IMR-90 (cell line): ENCODE results near the gene MPPED1. TPM values are rescaled to one million over a fixed set of nuclear protein-coding genes. Genes with fewer than 3 reads are reported as not detected.

Source experiments
- ATAC-seq: fragments of 200-7000 bp; cut with Tn5 transposase; 2 replicates; pipeline ENCODE4 v1.9.1; 2020; ENCODE audit warnings: low read depth, mild to moderate bottlenecking, moderate library complexity
- BruUV-seq: library from RNA; stranded (reverse); fragments of 400-500 nt; replicated peaks from 2 replicates; lab custom pipeline; 2021; lab: Mats Ljungman, UMichigan
- CTCF ChIA-PET: fragments of 300-600 bp; formaldehyde crosslinking; extraction: SDS; loops from one replicate; lab custom pipeline; 2021; ENCODE audit warnings: antibody characterized with exemption; lab: Yijun Ruan, JAX
- POLR2A ChIA-PET: fragments of 300-600 bp; sonication (Branson Sonifier 250); formaldehyde crosslinking; loops from one replicate; lab custom pipeline; 2022; ENCODE audit warnings: antibody characterized with exemption; ENCODE audit not compliant: unreplicated experiment; lab: Charles Lee
- DNase-seq: peaks from one replicate; pipeline ENCODE4 v3.0.0; 2013
- H2AFZ ChIP-seq: replicated peaks from 2 replicates; pipeline ENCODE3; 2013; ENCODE audit warnings: low read length, mild to moderate bottlenecking; ENCODE audit not compliant: poor library complexity
- H2AK5ac ChIP-seq: 2 replicates; pipeline ENCODE4 v1.6.1; 2013; ENCODE audit warnings: low read depth, low read length, inconsistent platforms
- H2AK9ac ChIP-seq: replicated peaks from 2 replicates; pipeline ENCODE3; 2013; ENCODE audit warnings: mild to moderate bottlenecking, low read depth, low read length, moderate library complexity; ENCODE audit not compliant: poor library complexity
- H2BK120ac ChIP-seq: 2 replicates; pipeline ENCODE4 v1.6.1; 2013; ENCODE audit warnings: low read depth, low read length, inconsistent platforms
- H2BK15ac ChIP-seq: 3 replicates; pipeline ENCODE4 v1.6.1; 2013; ENCODE audit warnings: low read depth, low read length, inconsistent platforms
- H2BK20ac ChIP-seq: 2 replicates; pipeline ENCODE4 v1.6.1; 2013; ENCODE audit warnings: low read depth, mild to moderate bottlenecking, inconsistent platforms, low read length, moderate library complexity
- H2BK5ac ChIP-seq: 2 replicates; pipeline ENCODE4 v1.6.1; 2013; ENCODE audit warnings: mild to moderate bottlenecking, low read depth, low read length, inconsistent platforms; ENCODE audit not compliant: poor library complexity, severe bottlenecking
- H3K14ac ChIP-seq: replicated peaks from 2 replicates; pipeline ENCODE4 v1.6.1; 2013; ENCODE audit warnings: low read depth, low read length, inconsistent platforms
- H3K18ac ChIP-seq: 2 replicates; pipeline ENCODE4 v1.6.1; 2013; ENCODE audit warnings: low read depth, low read length, control low read depth
- H3K23ac ChIP-seq: 2 replicates; pipeline ENCODE4 v1.6.1; 2013; ENCODE audit warnings: low read depth, low read length, inconsistent platforms
- H3K27ac ChIP-seq: 2 replicates; pipeline ENCODE4 v1.5.1; 2013; ENCODE audit warnings: mild to moderate bottlenecking, control low read depth, low read length; ENCODE audit not compliant: insufficient read depth
- H3K27me3 ChIP-seq: 2 replicates; pipeline ENCODE4 v1.6.1; 2013; ENCODE audit warnings: low read length; ENCODE audit not compliant: control insufficient read depth, insufficient read depth
- H3K36me3 ChIP-seq: 2 replicates; pipeline ENCODE4 v1.6.1; 2013; ENCODE audit warnings: low read length, mixed read lengths; ENCODE audit not compliant: control insufficient read depth, insufficient read depth
- H3K4ac ChIP-seq: 2 replicates; pipeline ENCODE4 v1.6.1; 2013; ENCODE audit warnings: low read depth, low read length, inconsistent platforms
- H3K4me1 ChIP-seq: 2 replicates; pipeline ENCODE4 v1.6.1; 2013; ENCODE audit warnings: low read length, mixed read lengths; ENCODE audit not compliant: control insufficient read depth, insufficient read depth
- H3K4me2 ChIP-seq: 2 replicates; pipeline ENCODE4 v1.6.1; 2013; ENCODE audit warnings: low read depth, mild to moderate bottlenecking, control low read depth, low read length, moderate library complexity
- H3K4me3 ChIP-seq: 2 replicates; pipeline ENCODE4 v1.5.1; 2013; ENCODE audit warnings: low read depth, mild to moderate bottlenecking, control low read depth, low read length, moderate library complexity; ENCODE audit not compliant: insufficient read depth
- H3K56ac ChIP-seq: 2 replicates; pipeline ENCODE4 v1.6.1; 2013; ENCODE audit warnings: low read length, inconsistent platforms; ENCODE audit not compliant: insufficient read depth; ENCODE audit errors: extremely low read depth
- H3K79me1 ChIP-seq, 2 experiments: 2 replicates each; pipeline ENCODE4 v1.6.1; 2013; ENCODE audit warnings: low read length in 2 of 2, inconsistent platforms in 1 of 2, low read depth in 1 of 2
- H3K9ac ChIP-seq: 2 replicates; pipeline ENCODE4 v1.6.1; 2013; ENCODE audit warnings: low read depth, low read length, control low read depth
- H3K9me1 ChIP-seq: 2 replicates; pipeline ENCODE4 v1.6.1; 2013; ENCODE audit warnings: low read length, inconsistent platforms; ENCODE audit not compliant: insufficient read depth
- H3K9me3 ChIP-seq: 2 replicates; pipeline ENCODE4 v1.6.1; 2013; ENCODE audit warnings: low read length; ENCODE audit not compliant: control insufficient read depth, insufficient read depth
- H4K20me1 ChIP-seq: 2 replicates; pipeline ENCODE4 v1.6.1; 2013; ENCODE audit warnings: low read length, inconsistent platforms; ENCODE audit not compliant: insufficient read depth
- H4K5ac ChIP-seq: 2 replicates; pipeline ENCODE4 v1.6.1; 2013; ENCODE audit warnings: mild to moderate bottlenecking, low read depth, low read length, control low read depth
- H4K8ac ChIP-seq, 2 experiments: 2 replicates each; pipeline ENCODE4 v1.6.1; 2013; ENCODE audit warnings: low read depth in 2 of 2, low read length in 2 of 2, control low read depth in 1 of 2, inconsistent platforms in 1 of 2
- H4K91ac ChIP-seq: 2 replicates; pipeline ENCODE4 v1.6.1; 2013; ENCODE audit warnings: low read depth, low read length, inconsistent platforms; ENCODE audit not compliant: insufficient read depth
- CHD1 ChIP-seq: IDR thresholded peaks from 2 replicates; pipeline ENCODE4 v1.6.1; 2012; ENCODE audit warnings: low read depth, low read length, improper control_type of control experiment
- MAFK ChIP-seq: IDR thresholded peaks from 2 replicates; pipeline ENCODE4 v1.6.1; 2012; ENCODE audit warnings: low read depth, low read length, improper control_type of control experiment
- POLR2A ChIP-seq: IDR thresholded peaks from 2 replicates; pipeline ENCODE4 v1.6.1; 2012; ENCODE audit warnings: mild to moderate bottlenecking, low read depth, low read length
- RCOR1 ChIP-seq: IDR thresholded peaks from 2 replicates; pipeline ENCODE4 v1.6.1; 2012; ENCODE audit warnings: mild to moderate bottlenecking, low read length, improper control_type of control experiment; ENCODE audit not compliant: insufficient replicate concordance
- RFX5 ChIP-seq: IDR thresholded peaks from 2 replicates; pipeline ENCODE4 v1.8.0; 2012; ENCODE audit warnings: low read depth, mild to moderate bottlenecking, low read length, moderate library complexity
- WGBS, 2 experiments: methylation state at CpG; one replicate each; pipeline versions ENCODE4 v1.1.5 to v1.1.7; 2013; ENCODE audit warnings: missing lambda C conversion rate in 2 of 2; ENCODE audit not compliant: insufficient read length in 1 of 2; ENCODE audit errors: extremely low coverage in 2 of 2; 5-methylcytosine and 5-hydroxymethylcytosine counted together
- dilution Hi-C: fragments of 300-500 bp; cut with HindIII; formaldehyde crosslinking; loops from one replicate; pipeline ENCODE4 v1.14.3; 2018; ENCODE audit warnings: low sequenced_read_pairs; ENCODE audit not compliant: unreplicated experiment
- in situ Hi-C: fragments of 300-500 bp; cut with MboI; formaldehyde crosslinking; loops from 3 replicates; pipeline ENCODE4 v1.14.3; 2019; ENCODE audit warnings: low sequenced_read_pairs, inconsistent platforms, mixed read lengths
- intact Hi-C: fragments of 100-400 bp; cut with micrococcal nuclease; formaldehyde crosslinking; loops from 2 replicates; pipeline ENCODE4 v1.10.0; 2022
- polyA plus RNA-seq, 3 experiments: library from polyadenylated mRNA; depleted of rRNA; stranded (reverse); fragments of >200 nt; gene quantifications; 2 replicates each; pipeline ENCODE4 v1.2.3, GENCODE V29; 2012; ENCODE audit warnings: low replicate concordance in 1 of 3
- total RNA-seq: library from RNA; depleted of rRNA; stranded (reverse); fragments of >200 nt; gene quantifications from 2 replicates; pipeline ENCODE4 v1.2.3, GENCODE V29; 2012

MPPED1 gene
- total and polyA plus RNA-seq, 2 of the 4 experiments (the other 2 are of a cell fraction): not detected

DNA sequence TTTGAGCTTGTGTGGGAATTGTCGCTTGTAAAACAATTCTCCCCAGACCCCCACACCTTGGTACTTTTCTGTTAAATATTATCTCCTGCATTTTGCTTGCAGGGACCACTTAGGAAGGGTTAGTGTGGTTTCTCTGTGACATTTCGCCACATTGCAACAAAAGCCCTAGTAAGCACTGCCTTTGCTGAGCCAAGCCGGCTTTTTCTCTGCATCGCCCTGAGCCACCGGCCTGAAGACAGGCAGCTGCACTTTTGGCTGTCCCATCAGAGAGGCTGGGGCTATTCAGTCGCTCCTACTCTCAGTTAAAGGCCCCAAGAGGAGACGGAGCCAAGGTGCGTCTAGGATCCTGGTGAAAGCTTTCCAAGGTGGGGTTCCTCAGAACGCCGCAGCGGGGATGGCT, 5.7 kb downstream of the MPPED1 start:
- peaks cover 72% of the 10 kb centered on the region for H3K27me3 ChIP-seq
- 67% methylated on average over 3 of the region's 11 CpGs; no CpG with 5 or more reads in 1 of the 2 experiments for WGBS, 2 experiments
- no peak overlapping the region for H3K14ac ChIP-seq
- H2AK5ac ChIP-seq: no peak overlapping the region
- H2BK120ac ChIP-seq: no peak overlapping the region
- H3K36me3 ChIP-seq: no peaks in the 10 kb centered on the region
- no peak overlapping the region for H2AK9ac ChIP-seq
- H2BK15ac ChIP-seq: no peak overlapping the region
- ChIA-PET CTCF (interaction anchor here (0.9 to 1.0 kb wide), 2 partner anchors 372 to 379 kb away, joined by 3 to 4 read pairs; no protein-coding TSS in a partner anchor), POLR2A (no interaction called here)
- in situ Hi-C loops: no loop called here
- no peak overlapping the region for H4K8ac ChIP-seq
- H3K23ac ChIP-seq: no peak overlapping the region
- H3K9ac ChIP-seq: no peak overlapping the region
- H3K4me1 ChIP-seq: no peaks in the 10 kb centered on the region
- intact Hi-C loops: no loop called here
- H3K4me3 ChIP-seq: no peak overlapping the region
- H3K56ac ChIP-seq: no peak overlapping the region
- no peak overlapping the region for H3K27ac ChIP-seq
- H3K4me2 ChIP-seq: no peak overlapping the region
- DNase-seq (no peak), ATAC-seq (no peak)
- no peaks in the 10 kb centered on the region for H3K9me1 ChIP-seq
- H4K20me1 ChIP-seq: no peaks in the 10 kb centered on the region
- TF ChIP-seq CHD1 (no peak), RCOR1 (no peak), MAFK (no peak), RFX5 (no peak), POLR2A (no peak)
- dilution Hi-C loops: no loop called here
- no peak overlapping the region for H3K18ac ChIP-seq
- H3K4ac ChIP-seq: no peak overlapping the region
- no peak overlapping the region for H2AFZ ChIP-seq
- H2BK20ac ChIP-seq: no peak overlapping the region
- no TSS peak for BruUV-seq
- no peak overlapping the region for H4K91ac ChIP-seq
- no peaks in the 10 kb centered on the region for H3K9me3 ChIP-seq
- no peak overlapping the region for H4K5ac ChIP-seq
- no peak overlapping the region for H2BK5ac ChIP-seq
- no peaks in the 10 kb centered on the region for H3K79me1 ChIP-seq
